ENCODE data around the gene ARL15. TPM values are rescaled to one million over a fixed set of nuclear protein-coding genes. Genes with fewer than 3 reads are reported as not detected.

Gene ARL15
- total RNA-seq, 1 donor, result 28.1 TPM

- H3K4me3 ChIP-seq (ENCODE audit: low read depth, low read length), result no peak overlapping the region
- DNase-seq (ENCODE audit: low read depth), result no peak
These were observed 31.6 kb upstream of the ARL15 start for GRCh38 chr5:54341971-54342370.

GRCh38 chr5:54337523-54337922 is 27.1 kb upstream of the ARL15 start:
- DNase-seq (ENCODE audit: low read depth), result no peak
- TF ChIP-seq CTCF (IDR thresholded peaks at IDR 0.05; ENCODE audit: insufficient read depth, low read depth, low read length), result no peak
- H3K4me3 ChIP-seq (ENCODE audit: low read depth, low read length), result no peak overlapping the region

More at GRCh38 chr5:54341971-54342370, 31.6 kb upstream of the ARL15 start:
- no peak for TF ChIP-seq CTCF (IDR thresholded peaks at IDR 0.05; ENCODE audit: insufficient read depth, low read depth, low read length)

GRCh38 chr5:54332720-54333119 is 22.3 kb upstream of the ARL15 start:
- TF ChIP-seq CTCF (IDR thresholded peaks at IDR 0.05; ENCODE audit: insufficient read depth, low read depth, low read length), result no peak
- no peak overlapping the region for H3K4me3 ChIP-seq (ENCODE audit: low read depth, low read length)
- DNase-seq (ENCODE audit: low read depth), result peak; percentile 43

- no peak overlapping the region for H3K4me3 ChIP-seq (ENCODE audit: low read depth, low read length)
- peak; percentile 92 for DNase-seq (ENCODE audit: low read depth)
- TF ChIP-seq CTCF (IDR thresholded peaks at IDR 0.05; ENCODE audit: insufficient read depth, low read depth, low read length), result no peak
These were observed 19.6 kb upstream of the ARL15 start for GRCh38 chr5:54329731-54330709.

- no peak overlapping the region for H3K4me3 ChIP-seq (ENCODE audit: low read depth, low read length)
- no peak for DNase-seq (ENCODE audit: low read depth)
- no peak for TF ChIP-seq CTCF (IDR thresholded peaks at IDR 0.05; ENCODE audit: insufficient read depth, low read depth, low read length)
These were observed 16.4 kb upstream of the ARL15 start for GRCh38 chr5:54326662-54327270.

GRCh38 chr5:54325610-54326311 is 15.4 kb upstream of the ARL15 start:
- H3K4me3 ChIP-seq (ENCODE audit: low read depth, low read length), result no peak overlapping the region
- no peak for TF ChIP-seq CTCF (IDR thresholded peaks at IDR 0.05; ENCODE audit: insufficient read depth, low read depth, low read length)
- peak; percentile 22 for DNase-seq (ENCODE audit: low read depth)

All from fibroblast of villous mesenchyme (primary cell).